C4-2B (cell line): ENCODE measurements around the gene CFAP54.

Source experiments
- H3K27ac ChIP-seq: fragments of 450-650 bp; 2 replicates; pipeline ENCODE4 v1.5.1; 2017
- ZFX ChIP-seq: fragments of 450-650 bp; IDR thresholded peaks from 2 replicates; pipeline ENCODE4 v1.6.1; 2017
- TF ChIP-seq, protein P1 (sequence below): fragments of 450-650 bp; conservative IDR thresholded peaks from 2 replicates; pipeline ENCODE4 v1.5.1; 2017; ENCODE audit warnings: mild to moderate bottlenecking

The CFAP54 gene

DNA sequence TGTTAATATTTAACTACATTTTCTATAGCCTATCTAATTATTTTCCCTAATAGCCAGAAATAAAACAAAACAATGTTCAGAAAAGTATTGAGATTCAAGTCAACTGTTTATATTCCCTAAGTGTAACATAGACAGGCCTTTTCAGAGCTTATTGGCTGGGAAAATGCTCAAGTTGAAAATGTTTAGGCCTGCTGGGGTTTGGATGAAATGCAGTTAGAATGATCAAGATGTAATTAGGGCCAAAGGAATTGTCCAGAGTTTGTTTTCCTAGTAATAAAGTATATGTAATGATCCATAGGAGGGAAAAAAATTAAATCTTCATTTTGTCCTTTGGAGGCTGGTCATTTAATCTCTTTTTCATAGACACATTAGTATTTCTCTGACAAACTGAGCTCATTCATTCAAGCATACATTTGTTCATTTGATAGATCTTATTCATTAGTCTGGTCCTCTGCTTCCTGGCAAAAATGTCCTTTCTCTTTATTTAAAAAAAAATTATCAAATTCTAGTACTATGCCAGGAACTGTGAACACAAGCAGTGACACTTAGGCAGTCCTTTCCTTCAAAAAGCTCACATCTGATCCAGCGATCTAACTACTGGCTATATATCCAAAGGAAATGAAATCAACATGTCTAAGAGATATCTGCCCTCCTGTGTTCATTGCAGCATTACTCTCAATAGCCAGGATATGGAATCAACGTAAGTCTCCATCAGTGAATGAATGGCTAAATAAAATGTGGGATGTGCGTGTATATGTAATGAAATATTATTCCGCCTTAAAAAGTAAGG, 377.6 kb downstream of the CFAP54 start:
- H3K27ac ChIP-seq, result no peak overlapping the region
- no peak for TF ChIP-seq ZFX
- TF ChIP-seq, protein P1, sequence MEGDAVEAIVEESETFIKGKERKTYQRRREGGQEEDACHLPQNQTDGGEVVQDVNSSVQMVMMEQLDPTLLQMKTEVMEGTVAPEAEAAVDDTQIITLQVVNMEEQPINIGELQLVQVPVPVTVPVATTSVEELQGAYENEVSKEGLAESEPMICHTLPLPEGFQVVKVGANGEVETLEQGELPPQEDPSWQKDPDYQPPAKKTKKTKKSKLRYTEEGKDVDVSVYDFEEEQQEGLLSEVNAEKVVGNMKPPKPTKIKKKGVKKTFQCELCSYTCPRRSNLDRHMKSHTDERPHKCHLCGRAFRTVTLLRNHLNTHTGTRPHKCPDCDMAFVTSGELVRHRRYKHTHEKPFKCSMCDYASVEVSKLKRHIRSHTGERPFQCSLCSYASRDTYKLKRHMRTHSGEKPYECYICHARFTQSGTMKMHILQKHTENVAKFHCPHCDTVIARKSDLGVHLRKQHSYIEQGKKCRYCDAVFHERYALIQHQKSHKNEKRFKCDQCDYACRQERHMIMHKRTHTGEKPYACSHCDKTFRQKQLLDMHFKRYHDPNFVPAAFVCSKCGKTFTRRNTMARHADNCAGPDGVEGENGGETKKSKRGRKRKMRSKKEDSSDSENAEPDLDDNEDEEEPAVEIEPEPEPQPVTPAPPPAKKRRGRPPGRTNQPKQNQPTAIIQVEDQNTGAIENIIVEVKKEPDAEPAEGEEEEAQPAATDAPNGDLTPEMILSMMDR, result no peak

DNA sequence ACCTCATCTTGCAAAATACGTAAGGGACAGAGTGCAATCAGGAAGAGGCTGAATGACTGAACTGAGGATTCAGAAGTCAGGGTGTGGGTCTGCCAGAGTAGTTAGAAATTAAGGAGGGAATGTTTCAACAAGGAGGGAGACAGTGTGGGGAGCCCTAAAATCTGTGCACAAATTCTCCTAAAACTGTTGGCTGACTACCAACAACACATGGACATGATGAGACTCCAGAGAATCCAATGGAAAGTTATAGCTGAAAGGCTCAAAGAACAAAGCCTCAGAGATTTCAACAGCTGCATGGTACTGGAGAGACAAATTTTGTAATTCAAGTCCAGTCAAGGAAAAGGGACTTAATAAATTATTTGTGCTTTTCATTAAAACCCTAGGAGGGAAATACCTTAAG, 381.6 kb downstream of the CFAP54 start:
- no peak overlapping the region for H3K27ac ChIP-seq
- no peak for TF ChIP-seq ZFX
- TF ChIP-seq, protein P1, result no peak

DNA sequence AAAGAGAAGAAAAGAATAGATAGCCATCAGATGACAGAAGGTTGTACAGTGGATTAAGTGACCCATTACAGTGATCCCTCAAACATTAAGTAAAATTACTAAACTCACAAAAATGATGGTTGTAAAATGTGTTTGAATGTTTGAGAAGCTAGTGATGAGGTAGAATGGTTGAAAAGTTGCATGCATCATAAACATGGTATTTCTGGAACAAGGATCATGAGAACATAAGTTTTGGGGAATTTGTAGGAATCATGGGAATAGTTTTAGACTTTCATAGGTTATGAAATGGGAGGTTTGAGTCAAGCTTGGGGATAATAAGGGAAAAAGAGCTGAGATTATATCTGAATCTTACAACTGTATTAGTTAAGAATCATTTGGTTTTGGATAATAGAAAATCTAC, 383.6 kb downstream of the CFAP54 start:
- H3K27ac ChIP-seq, result no peak overlapping the region
- no peak for TF ChIP-seq ZFX
- TF ChIP-seq, protein P1, result no peak

DNA sequence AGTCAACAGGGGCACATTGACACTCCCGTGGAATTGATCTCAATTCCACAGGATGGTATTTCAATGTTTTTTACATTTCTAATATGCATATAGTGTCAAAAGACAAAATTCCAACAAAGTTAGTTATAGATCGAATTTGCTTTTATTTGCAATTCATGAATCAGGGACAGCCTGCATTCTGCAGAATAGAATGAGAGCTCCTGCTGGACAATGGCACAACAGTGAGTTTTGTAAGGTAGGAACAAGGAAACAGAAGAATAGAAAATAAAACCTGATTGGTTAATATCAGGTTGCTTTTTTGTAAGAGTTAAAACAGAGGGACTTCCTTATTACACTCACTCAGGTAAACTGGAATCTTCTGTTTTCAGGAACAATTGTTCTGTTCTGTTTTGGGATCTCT, 384.8 kb downstream of the CFAP54 start:
- no peak overlapping the region for H3K27ac ChIP-seq
- no peak for TF ChIP-seq ZFX

DNA sequence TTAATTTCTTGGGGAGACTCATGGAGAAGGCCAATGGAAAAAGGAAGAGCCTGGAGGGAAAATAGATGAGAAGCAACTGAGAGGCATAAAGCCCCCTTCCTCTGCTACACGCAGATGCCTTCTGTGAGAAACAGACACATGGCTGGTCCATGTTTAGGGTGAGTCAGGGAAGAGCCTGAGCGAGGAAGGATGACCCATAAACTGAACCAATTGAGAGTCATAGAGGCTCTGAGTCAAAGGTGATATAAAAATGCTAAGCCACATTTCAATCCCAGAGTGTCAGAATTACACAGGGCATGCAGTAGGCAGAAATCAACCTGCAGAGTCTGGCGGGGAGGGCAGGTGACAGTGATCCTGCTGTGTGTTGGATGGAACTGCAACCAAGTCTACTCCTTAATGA, 387.6 kb downstream of the CFAP54 start:
- no peak overlapping the region for H3K27ac ChIP-seq
- no peak for TF ChIP-seq ZFX
- TF ChIP-seq, protein P1, result no peak

DNA sequence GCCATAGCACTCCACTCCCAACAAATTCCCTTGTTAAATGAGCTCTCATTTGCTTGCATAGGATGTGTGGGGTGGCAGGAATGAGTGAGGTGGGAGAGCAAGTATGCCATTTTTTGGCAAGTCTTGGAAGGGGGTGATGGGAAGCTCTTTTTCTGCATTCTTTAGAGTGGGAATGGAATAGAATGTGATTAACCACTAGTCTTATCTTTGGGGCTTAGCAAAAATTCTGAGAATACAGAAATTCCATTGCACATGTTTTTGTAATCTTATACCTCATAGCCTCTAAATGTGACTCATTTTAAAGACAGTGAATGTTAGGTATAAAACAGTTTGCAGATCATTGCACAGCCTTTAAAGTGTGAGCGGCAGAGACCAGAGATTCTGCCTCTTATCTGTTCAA, 389.3 kb downstream of the CFAP54 start:
- H3K27ac ChIP-seq, result no peak overlapping the region

DNA sequence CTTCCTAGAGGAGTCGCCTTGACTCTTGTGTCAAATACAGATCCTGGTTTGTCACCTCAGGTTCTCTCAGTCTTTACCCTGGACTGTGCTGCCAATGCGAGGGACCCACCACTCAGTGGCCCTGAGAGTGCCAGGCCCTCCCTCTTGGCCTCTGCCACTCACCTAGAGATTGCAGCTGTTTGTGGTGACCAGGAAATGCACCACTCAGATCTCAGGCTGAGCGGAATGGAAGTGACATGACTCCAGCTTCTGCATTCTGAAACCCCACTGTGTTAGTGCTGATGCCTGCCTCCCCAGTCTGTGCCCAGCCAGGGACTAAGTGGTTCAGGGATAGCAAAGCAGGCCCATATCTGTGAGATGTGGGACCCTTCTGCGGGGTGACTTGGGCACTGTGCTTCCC, 389.9 kb downstream of the CFAP54 start:
- H3K27ac ChIP-seq, result no peak overlapping the region
- TF ChIP-seq ZFX, result no peak
- TF ChIP-seq, protein P1, result no peak

More for the DNA sequence above, 389.3 kb downstream of the CFAP54 start:
- no peak for TF ChIP-seq ZFX
- TF ChIP-seq, protein P1, result no peak

DNA sequence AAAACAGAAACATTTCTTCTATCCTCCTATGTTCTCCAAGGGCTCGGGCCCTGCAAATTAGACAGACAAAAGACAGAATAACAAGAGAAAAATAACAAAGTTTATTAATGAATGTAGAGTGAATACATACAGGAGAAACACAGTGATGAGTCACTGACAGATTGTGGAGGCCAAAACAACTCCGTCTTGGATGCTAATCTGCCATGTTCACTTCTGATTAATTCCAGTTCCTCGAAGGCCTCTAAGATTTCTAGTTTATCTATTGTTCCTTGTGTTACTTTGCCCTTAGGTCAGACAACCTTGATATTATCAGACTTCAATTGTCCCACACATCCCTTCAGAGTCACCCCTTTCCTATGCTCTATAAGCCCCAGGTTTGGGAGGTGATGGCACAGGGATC, 390.8 kb downstream of the CFAP54 start:
- no peak overlapping the region for H3K27ac ChIP-seq
- TF ChIP-seq, protein P1, result no peak
- no peak for TF ChIP-seq ZFX
